Measurements from ENCODE around the gene BAIAP2L1.

BAIAP2L1 gene

GRCh38 chr7:98280791-98281756, 119.8 kb downstream of the BAIAP2L1 start, which contains the start of gene BRI3:
TSS of gene BRI3 (plus strand) at chr7:98281686. CDS start at chr7:98281796, 110 bp downstream.
- DNase-seq: peak; percentile 18 to 93 (median 87)

GRCh38 chr7:98280296-98280695, 120.6 kb downstream of the BAIAP2L1 start:
- no peak for DNase-seq

- DNase-seq: no peak
Observed at GRCh38 chr7:98278936-98279335, 122.0 kb downstream of the BAIAP2L1 start.

- no peak for DNase-seq
Observed at GRCh38 chr7:98278408-98278807, 122.5 kb downstream of the BAIAP2L1 start.

GRCh38 chr7:98276241-98276761, 124.6 kb downstream of the BAIAP2L1 start:
- DNase-seq: no peak

GRCh38 chr7:98267303-98267702, 133.6 kb downstream of the BAIAP2L1 start:
- DNase-seq: no peak

- no peak for DNase-seq
Observed at GRCh38 chr7:98266840-98267239, 134.1 kb downstream of the BAIAP2L1 start.

GRCh38 chr7:98265841-98266271, 135.0 kb downstream of the BAIAP2L1 start:
- no peak for DNase-seq

GRCh38 chr7:98257701-98258100, 143.2 kb downstream of the BAIAP2L1 start:
- no peak for DNase-seq

GRCh38 chr7:98256431-98256830, 144.5 kb downstream of the BAIAP2L1 start:
- DNase-seq: no peak

- no peak for DNase-seq
Observed at GRCh38 chr7:98254951-98255610, 145.8 kb downstream of the BAIAP2L1 start.

GRCh38 chr7:98254516-98254915, 146.4 kb downstream of the BAIAP2L1 start:
- DNase-seq: no peak

GRCh38 chr7:98252425-98253054, 148.3 kb downstream of the BAIAP2L1 start:
- DNase-seq: peak in 2 of 56 donors; percentile 1 to 12

- DNase-seq: peak; percentile 32 to 96 (median 91)
Observed at GRCh38 chr7:98251601-98252424, 149.1 kb downstream of the BAIAP2L1 start, which contains the start of gene TECPR1. TSS of gene TECPR1 (minus strand) at chr7:98252232. CDS start at chr7:98246146, 6,086 bp downstream.

GRCh38 chr7:98251231-98251600, 149.7 kb downstream of the BAIAP2L1 start:
- peak in 3 of 56 donors; percentile 6 to 40 (median 14) for DNase-seq

GRCh38 chr7:98250789-98251188, 150.1 kb downstream of the BAIAP2L1 start:
- DNase-seq: no peak

- DNase-seq: no peak
Observed at GRCh38 chr7:98249106-98249505, 151.8 kb downstream of the BAIAP2L1 start.

- no peak for DNase-seq
Observed at GRCh38 chr7:98248156-98248555, 152.7 kb downstream of the BAIAP2L1 start.

GRCh38 chr7:98244871-98245270, 156.0 kb downstream of the BAIAP2L1 start:
- no peak for DNase-seq

- peak in 1 of 56 donors; percentile 15 for DNase-seq
Observed at GRCh38 chr7:98242934-98243333, 158.0 kb downstream of the BAIAP2L1 start.

Data from nucleus accumbens (tissue), 56 donors.